Stimulated activated CD8-positive, alpha-beta memory T cell treated with anti-CD3 and anti-CD28 coated beads, Interleukin-7, amount 100 ng/mL, for 1 hour (primary cell): ENCODE data around the gene SRD5A1.

ENCODE experiments used
- DNase-seq, 2 donors: peaks; one replicate each; pipeline ENCODE4 v3.0.0-alpha.2; 2020; ENCODE audit warnings: low read depth in 2 of 2

SRD5A1 gene

GRCh38 chr5:6632888-6633468 lies at the start of gene SRD5A1, which contains the start of gene NSUN2:
TSS of gene SRD5A1 (plus strand) at chr5:6633440. CDS start at chr5:6633577, 137 bp downstream.
TSS of gene NSUN2 (minus strand) at chr5:6633044. CDS start at chr5:6632979, 65 bp downstream.
- DNase-seq, result peak; percentile 81 to 86

GRCh38 chr5:6584101-6584645 lies 49.1 kb upstream of the SRD5A1 start:
- no peak for DNase-seq

- no peak for DNase-seq
Measured at GRCh38 chr5:6584727-6585126, 48.5 kb upstream of the SRD5A1 start.

- DNase-seq, result no peak
Measured at GRCh38 chr5:6585168-6585567, 48.1 kb upstream of the SRD5A1 start.

- DNase-seq, result no peak
Measured at GRCh38 chr5:6585939-6586646, 47.1 kb upstream of the SRD5A1 start.

GRCh38 chr5:6586647-6587042 lies 46.6 kb upstream of the SRD5A1 start:
- no peak for DNase-seq

- no peak for DNase-seq
Measured at GRCh38 chr5:6587171-6587570, 46.1 kb upstream of the SRD5A1 start.

GRCh38 chr5:6590581-6590980 lies 42.7 kb upstream of the SRD5A1 start:
- DNase-seq, result no peak

GRCh38 chr5:6591671-6592288 lies 41.5 kb upstream of the SRD5A1 start:
- DNase-seq, result no peak

- DNase-seq, result no peak
Measured at GRCh38 chr5:6592601-6593000, 40.6 kb upstream of the SRD5A1 start.

- no peak for DNase-seq
Measured at GRCh38 chr5:6593148-6594016, 39.9 kb upstream of the SRD5A1 start.

- no peak for DNase-seq
Measured at GRCh38 chr5:6594066-6594465, 39.2 kb upstream of the SRD5A1 start.

- no peak for DNase-seq
Measured at GRCh38 chr5:6595405-6595804, 37.8 kb upstream of the SRD5A1 start.

- no peak for DNase-seq
Measured at GRCh38 chr5:6596388-6596787, 36.9 kb upstream of the SRD5A1 start.

GRCh38 chr5:6597557-6597956 lies 35.7 kb upstream of the SRD5A1 start:
- no peak for DNase-seq

- no peak for DNase-seq
Measured at GRCh38 chr5:6598351-6598900, 34.8 kb upstream of the SRD5A1 start.

- DNase-seq, result no peak
Measured at GRCh38 chr5:6599739-6600138, 33.5 kb upstream of the SRD5A1 start.

- DNase-seq, result no peak
Measured at GRCh38 chr5:6601271-6601670, 32.0 kb upstream of the SRD5A1 start.

GRCh38 chr5:6601816-6602215 lies 31.4 kb upstream of the SRD5A1 start:
- no peak for DNase-seq

- DNase-seq, result no peak
Measured at GRCh38 chr5:6602441-6602840, 30.8 kb upstream of the SRD5A1 start.

- no peak for DNase-seq
Measured at GRCh38 chr5:6603643-6604042, 29.6 kb upstream of the SRD5A1 start.

- DNase-seq, result no peak
Measured at GRCh38 chr5:6604341-6604740, 28.9 kb upstream of the SRD5A1 start.
